COLO668 (cell line): ENCODE data around the gene RHEX.
A peak's percentile ranks its signal among the peaks of the same experiment; 100 is the strongest.
"Not testable (repeated sequence)": the region's sequence is repeated elsewhere in the genome, so short reads cannot be mapped to it uniquely, and the experiment has no call there.

Source experiments
- DNase-seq: peaks from one replicate; lab custom pipeline; 2025; ENCODE audit not compliant: unreplicated experiment; lab: John Stamatoyannopoulos, UW

The RHEX gene, protein sequence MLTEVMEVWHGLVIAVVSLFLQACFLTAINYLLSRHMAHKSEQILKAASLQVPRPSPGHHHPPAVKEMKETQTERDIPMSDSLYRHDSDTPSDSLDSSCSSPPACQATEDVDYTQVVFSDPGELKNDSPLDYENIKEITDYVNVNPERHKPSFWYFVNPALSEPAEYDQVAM

GRCh38 chr1:206052919-206053610, at the start of gene RHEX:
TSS of gene RHEX (plus strand) at chr1:206053173. CDS start at chr1:206097829, 44,656 bp downstream.
- DNase-seq, result not testable (repeated sequence)

- DNase-seq, result no peak
Measured at GRCh38 chr1:206003854-206004800, 48.8 kb upstream of the RHEX start.

GRCh38 chr1:206004826-206005225, 48.1 kb upstream of the RHEX start:
- DNase-seq, result no peak

- no peak for DNase-seq
Measured at GRCh38 chr1:206005234-206005633, 47.7 kb upstream of the RHEX start.

DNA sequence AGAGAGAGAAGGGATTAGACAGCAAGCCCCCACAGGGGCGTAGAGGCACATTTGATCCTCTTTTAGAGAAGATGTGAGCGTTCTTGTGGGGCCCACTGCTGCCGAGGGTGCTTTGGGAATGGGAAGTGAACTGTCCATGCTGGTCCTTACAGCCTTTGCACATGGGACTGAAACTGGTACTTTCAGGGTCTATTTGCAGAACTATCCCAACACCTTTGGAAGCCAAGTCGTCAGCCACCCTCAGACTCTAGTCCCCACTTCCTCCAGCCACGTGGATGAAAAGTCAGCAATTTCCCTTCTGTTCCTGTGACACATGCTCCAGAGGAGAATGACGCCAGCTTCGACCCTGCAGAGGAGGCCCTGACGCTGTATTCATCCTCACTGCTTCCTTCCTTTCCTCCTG, 47.2 kb upstream of the RHEX start:
- no peak for DNase-seq

DNA sequence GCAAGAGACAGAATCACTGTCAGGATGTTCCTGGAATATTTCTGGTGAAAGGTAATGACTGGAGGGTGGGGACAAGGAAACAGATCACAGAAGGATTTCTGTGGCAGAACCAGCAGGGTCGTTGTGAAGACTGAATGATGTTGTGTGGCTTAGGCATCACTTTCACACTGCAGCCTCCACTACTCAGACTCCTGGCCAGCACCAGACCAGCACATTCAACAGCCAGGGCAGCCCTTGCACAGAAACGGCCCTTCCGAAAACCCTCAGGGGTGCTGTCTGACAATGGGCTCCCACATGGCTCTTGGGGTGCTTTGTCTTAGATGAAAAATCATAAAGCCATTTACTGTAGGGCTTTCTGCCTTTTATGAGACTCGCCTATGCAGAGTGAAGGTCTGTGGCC, 46.0 kb upstream of the RHEX start:
- no peak for DNase-seq

GRCh38 chr1:206010060-206010459, 42.9 kb upstream of the RHEX start:
- no peak for DNase-seq

GRCh38 chr1:206011057-206011456, 41.9 kb upstream of the RHEX start:
- no peak for DNase-seq

DNA sequence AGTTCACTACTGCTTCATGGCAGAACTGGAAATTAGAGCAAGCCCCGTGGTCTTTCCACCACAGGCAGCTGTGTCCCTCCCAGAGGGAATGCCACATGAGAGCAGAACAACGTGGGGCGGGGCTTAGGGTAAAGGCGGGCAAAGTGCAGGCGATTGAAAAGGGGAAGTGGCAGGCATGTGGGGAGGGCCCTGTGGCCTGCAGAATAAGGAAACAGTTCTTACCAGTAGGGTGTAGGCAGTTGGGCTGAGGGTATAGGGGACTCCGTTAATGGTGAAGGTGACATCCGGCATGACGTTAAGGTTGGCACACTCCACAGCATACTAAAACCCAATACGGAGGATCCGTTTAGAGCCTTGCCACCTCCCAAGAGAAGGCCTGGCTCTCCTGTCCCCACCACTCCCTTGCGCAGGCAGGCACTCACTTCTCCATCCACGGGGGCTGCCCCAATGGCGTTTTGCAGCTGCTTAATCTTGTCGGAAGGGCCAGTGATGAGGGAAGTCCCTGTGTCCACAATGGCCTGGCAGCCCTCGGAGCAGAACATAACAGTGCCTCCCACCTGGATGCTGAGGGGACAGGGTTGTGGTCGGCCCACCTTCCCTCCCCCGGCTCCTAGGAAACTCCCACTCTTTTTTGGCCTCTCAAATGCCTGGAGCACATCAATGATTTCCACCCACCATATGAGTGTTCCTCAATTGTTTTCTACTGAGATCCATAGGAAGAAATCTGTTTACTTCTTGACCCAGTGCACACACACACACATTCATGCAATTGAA, 40.7 kb upstream of the RHEX start:
- peak; percentile 25 for DNase-seq

DNA sequence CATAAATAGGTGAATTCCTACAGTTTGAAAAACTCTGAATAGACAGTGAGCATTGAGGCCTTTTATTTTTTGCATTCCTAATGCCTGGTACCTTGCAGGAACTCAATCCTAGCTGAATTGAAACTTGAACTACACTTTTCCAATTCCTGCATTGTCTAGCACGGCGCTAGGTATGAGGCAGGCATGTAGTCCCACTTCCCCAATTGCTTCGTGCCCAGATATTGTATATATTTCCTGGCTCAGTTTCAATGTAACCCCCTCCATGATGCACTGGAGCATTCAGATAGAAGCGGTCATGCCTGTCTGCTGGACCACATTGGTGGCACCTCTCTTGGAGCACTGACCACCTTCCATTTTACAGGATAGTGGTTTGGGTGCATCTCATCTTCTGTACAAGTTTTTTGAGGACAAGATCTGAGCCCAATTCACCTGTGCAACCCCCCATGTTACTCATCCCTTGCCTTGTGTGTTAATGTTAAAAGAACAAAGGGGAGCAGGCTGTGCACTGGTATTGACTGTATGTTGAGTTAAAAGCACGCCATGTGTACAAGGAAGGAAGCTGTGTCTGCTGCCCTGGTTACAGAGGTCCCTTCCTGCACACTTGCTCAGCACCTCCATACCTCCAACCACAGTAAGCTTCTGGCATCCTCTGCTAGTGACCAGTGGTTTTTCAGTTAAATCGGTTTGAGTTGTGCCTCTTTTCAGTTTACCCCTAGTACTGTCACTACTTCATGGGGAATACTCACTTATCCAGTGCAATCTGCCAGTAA, 39.8 kb upstream of the RHEX start:
- DNase-seq, result no peak

- DNase-seq, result no peak
Measured at GRCh38 chr1:206014601-206015000, 38.4 kb upstream of the RHEX start.

- no peak for DNase-seq
Measured at GRCh38 chr1:206015071-206015470, 37.9 kb upstream of the RHEX start.

- DNase-seq, result no peak
Measured at GRCh38 chr1:206020393-206021007, 32.5 kb upstream of the RHEX start.

DNA sequence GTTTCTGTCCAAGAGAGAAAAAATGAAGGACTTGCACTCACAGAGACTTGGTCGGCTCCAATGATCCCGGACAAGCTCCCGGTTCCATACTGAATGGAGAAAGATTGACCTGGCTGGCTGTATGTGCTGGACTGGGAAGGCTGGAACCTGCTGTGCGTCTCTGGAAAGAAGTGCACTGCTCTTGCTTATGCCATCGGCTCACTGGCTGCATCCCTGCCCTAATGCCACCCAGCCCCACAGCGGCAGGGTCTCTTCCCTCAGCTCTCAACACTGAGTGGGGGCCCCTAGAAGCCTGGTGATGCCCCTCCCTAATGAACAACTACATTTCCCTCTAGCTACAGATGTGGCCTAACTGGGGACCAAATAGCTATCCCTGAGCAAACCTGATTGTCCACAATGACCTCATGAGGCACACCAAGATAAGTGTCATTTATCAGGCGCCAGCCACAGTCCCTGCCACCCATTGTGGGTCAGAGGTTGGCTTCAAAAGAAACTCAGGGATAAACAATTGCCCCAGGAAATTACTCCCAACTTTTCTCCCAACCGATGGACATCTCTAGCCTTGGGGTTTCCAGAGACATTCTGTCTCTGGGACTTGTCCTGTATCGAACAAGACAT, 31.9 kb upstream of the RHEX start:
- DNase-seq, result no peak

GRCh38 chr1:206021626-206022365, 31.2 kb upstream of the RHEX start:
- no peak for DNase-seq

DNA sequence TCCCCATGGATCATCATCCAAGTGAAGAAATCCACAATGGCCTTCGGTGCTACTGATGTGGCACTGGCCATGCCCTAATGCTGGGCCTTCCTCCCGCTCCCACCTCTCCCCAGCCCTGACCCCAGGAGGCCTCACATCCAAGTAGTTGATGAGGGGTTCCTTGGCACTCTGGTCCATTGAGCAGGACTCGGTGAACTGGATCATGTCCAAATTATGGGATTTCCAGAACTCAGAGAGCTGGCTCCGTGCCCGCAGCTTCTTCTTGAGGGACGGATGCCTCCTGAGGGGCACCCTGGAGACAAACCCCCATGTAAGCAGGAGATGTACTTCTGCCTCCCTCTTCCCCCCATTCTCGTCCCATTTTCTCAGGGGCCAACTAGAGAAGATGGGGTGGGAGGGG, 30.2 kb upstream of the RHEX start:
- DNase-seq, result no peak

GRCh38 chr1:206023695-206024094, 29.3 kb upstream of the RHEX start, which contains the start of gene CTSE:
TSS of gene CTSE (minus strand) at chr1:206023895. CDS start at chr1:206023791, 104 bp downstream.
- no peak for DNase-seq

GRCh38 chr1:206025283-206025820, 27.6 kb upstream of the RHEX start:
- no peak for DNase-seq
